ENCODE measurements around the gene CFAP46. TPM values are rescaled to one million over a fixed set of nuclear protein-coding genes. Genes with fewer than 3 reads are reported as not detected.

Gene CFAP46
- total and polyA plus RNA-seq, 2 donors (not counting 1 experiment from before 2014, with no cell fraction given) = 0.07 TPM; not detected in 1

DNA sequence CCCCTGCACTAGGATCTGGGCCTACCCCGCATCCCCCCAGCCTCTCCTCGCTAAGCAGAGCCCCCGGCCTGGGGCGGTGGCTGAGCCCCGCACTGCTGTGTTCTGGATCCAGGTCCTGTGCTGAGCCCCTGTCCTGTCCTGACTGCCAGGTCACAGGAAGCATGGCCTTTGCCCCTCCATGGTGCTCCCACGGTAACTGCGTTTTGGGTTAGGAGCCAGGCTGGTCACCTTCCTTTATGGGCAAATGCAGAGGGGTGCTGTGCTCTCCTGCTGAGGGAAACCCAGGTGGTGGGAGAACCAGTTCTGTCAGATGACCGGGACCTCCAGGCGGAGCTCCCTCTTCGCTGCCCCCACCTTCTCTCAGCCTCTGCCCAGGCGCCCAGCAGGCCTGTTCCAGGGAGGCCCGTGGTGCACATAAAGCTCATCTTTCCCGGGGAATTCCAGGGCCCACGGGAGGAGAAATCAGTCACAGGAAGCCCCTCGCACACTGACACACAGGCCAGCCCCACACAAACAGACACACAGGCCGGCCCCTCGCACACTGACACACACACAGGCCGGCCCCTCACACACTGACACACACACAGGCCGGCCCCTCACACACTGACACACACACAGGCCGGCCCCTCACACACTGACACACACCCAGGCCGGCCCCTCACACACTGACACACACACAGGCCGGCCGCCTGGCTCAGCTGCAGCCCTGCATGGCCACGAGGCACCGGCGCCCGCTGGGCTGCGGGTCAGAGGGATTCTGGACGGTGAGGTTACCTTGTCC lies 75.6 kb downstream of the CFAP46 start:
- Mint-ChIP-seq H3K4me1 (peaks cover 4% of the 10 kb centered on the region), H3K27ac (no peak overlapping the region), H3K9me3 (ENCODE audit: insufficient read depth) (peaks cover 2% of the 10 kb centered on the region), H3K4me3 (no peak overlapping the region), H3K27me3 (peaks cover 19% of the 10 kb centered on the region)
- Histone ChIP-seq H3K9me3 (ENCODE audit: control extremely low read depth in 1 of 3, control insufficient read depth in 2 of 3, insufficient read depth in 1 of 3, low read length in 2 of 3) (peaks cover 0 to 20% (median 0%) of the 10 kb centered on the region in 3 donors), H3K79me2 (ENCODE audit: control insufficient read depth, insufficient read depth, low read length) (no peaks in the 10 kb centered on the region), H3K4me1 (ENCODE audit: control insufficient read depth in 2 of 2, insufficient read depth in 2 of 2, low read length in 2 of 2) (no peaks in the 10 kb centered on the region), H3K4me3 (ENCODE audit: control extremely low read depth in 1 of 5, extremely low read depth in 1 of 5, insufficient read depth in 1 of 5, low read depth in 2 of 5, low read length in 4 of 5) (no peak overlapping the region), H3K4me2 (replicated peaks; ENCODE audit: low read depth, low read length, poor library complexity, severe bottlenecking) (no peak overlapping the region), H3K9ac (ENCODE audit: low read length) (no peak overlapping the region), H3K36me3 (replicated peaks in 1 of 2; ENCODE audit: control extremely low read depth in 1 of 2, control insufficient read depth in 1 of 2, extremely low read depth in 1 of 2, insufficient read depth in 2 of 2, low read length in 1 of 2) (no peaks in the 10 kb centered on the region), H3K27me3 (replicated peaks in 1 of 4; ENCODE audit: control extremely low read depth in 1 of 4, control insufficient read depth in 3 of 4, insufficient read depth in 4 of 4, low read length in 3 of 4) (peaks cover 0 to 12% (median 0%) of the 10 kb centered on the region in 4 experiments), H2AFZ (ENCODE audit: insufficient read depth, low read depth, low read length, poor library complexity, severe bottlenecking) (no peak overlapping the region), H3K27ac (ENCODE audit: low read length in 2 of 2) (no peak overlapping the region), H4K20me1 (ENCODE audit: control insufficient read depth, insufficient read depth, low read length, poor library complexity, severe bottlenecking) (no peaks in the 10 kb centered on the region)
- ATAC-seq (ENCODE audit: low read depth) (no peak), DNase-seq (no peak)
- POLR2A ChIA-PET = no interaction called here
- TF ChIP-seq, protein P1, sequence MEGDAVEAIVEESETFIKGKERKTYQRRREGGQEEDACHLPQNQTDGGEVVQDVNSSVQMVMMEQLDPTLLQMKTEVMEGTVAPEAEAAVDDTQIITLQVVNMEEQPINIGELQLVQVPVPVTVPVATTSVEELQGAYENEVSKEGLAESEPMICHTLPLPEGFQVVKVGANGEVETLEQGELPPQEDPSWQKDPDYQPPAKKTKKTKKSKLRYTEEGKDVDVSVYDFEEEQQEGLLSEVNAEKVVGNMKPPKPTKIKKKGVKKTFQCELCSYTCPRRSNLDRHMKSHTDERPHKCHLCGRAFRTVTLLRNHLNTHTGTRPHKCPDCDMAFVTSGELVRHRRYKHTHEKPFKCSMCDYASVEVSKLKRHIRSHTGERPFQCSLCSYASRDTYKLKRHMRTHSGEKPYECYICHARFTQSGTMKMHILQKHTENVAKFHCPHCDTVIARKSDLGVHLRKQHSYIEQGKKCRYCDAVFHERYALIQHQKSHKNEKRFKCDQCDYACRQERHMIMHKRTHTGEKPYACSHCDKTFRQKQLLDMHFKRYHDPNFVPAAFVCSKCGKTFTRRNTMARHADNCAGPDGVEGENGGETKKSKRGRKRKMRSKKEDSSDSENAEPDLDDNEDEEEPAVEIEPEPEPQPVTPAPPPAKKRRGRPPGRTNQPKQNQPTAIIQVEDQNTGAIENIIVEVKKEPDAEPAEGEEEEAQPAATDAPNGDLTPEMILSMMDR (IDR thresholded peaks at IDR 0.05) = no peak
- TF ChIP-seq EZH2 (IDR thresholded peaks at IDR 0.05; ENCODE audit: borderline replicate concordance, insufficient read depth, low read depth, low read length, poor library complexity, severe bottlenecking) = no peak
- 94% methylated on average over 28 of the region's 29 CpGs for WGBS (ENCODE audit: insufficient coverage)
- CTCF ChIA-PET = no interaction called here
- intact Hi-C loops (cut with micrococcal nuclease) = no loop called here

DNA sequence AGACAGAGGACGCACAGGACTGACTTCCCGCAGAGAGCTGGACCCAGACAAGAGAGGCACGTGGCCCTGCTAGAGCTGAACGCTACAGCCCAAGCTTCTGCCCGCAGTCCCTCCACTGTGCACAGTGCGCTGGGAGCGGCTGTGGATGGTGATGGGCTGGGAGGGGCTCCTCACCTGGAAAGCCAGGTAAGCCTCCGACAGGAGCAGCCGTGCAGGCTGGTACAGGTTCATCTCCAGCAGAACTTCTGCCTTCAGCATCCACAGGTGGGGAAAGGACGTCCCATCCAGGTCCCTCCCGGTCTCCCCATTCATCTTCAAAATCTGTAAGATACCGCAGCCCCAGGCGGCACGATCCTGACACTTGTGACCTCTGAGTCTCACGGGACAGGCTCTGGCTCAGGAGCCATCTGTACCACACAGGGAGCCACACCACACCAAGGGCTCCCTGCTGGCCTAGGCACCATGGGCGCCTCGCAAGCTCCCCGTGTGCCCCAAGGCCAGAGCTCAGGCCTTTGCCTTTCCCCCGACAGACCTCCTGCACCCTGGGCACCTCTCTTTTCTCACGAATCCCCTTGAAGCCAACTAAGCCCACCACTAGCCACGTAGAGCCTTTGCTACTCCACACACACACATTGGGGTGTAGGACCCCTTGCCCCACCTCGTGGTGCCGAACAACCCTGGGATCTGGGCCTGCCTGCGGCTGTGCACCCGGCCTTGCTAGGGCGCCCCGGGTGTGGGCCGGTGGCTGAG lies 76.3 kb downstream of the CFAP46 start:
- no peak overlapping the region for H3K27ac Mint-ChIP-seq
- no peaks in the 10 kb centered on the region for H4K20me1 ChIP-seq (ENCODE audit: control insufficient read depth, insufficient read depth, low read length, poor library complexity, severe bottlenecking)
- H3K36me3 ChIP-seq (replicated peaks in 1 of 2; ENCODE audit: control extremely low read depth in 1 of 2, control insufficient read depth in 1 of 2, extremely low read depth in 1 of 2, insufficient read depth in 2 of 2, low read length in 1 of 2) = no peaks in the 10 kb centered on the region
- H3K4me1 Mint-ChIP-seq = peaks cover 4% of the 10 kb centered on the region
- no peak overlapping the region for H3K4me3 ChIP-seq (ENCODE audit: control extremely low read depth in 1 of 5, extremely low read depth in 1 of 5, insufficient read depth in 1 of 5, low read depth in 2 of 5, low read length in 4 of 5)
- peaks cover 0 to 18% (median 0%) of the 10 kb centered on the region in 3 donors for H3K9me3 ChIP-seq (ENCODE audit: control extremely low read depth in 1 of 3, control insufficient read depth in 2 of 3, insufficient read depth in 1 of 3, low read length in 2 of 3)
- no peaks in the 10 kb centered on the region for H3K79me2 ChIP-seq (ENCODE audit: control insufficient read depth, insufficient read depth, low read length)
- H3K27me3 Mint-ChIP-seq = peaks cover 19% of the 10 kb centered on the region
- no peaks in the 10 kb centered on the region for H3K4me1 ChIP-seq (ENCODE audit: control insufficient read depth in 2 of 2, insufficient read depth in 2 of 2, low read length in 2 of 2)
- no peak for TF ChIP-seq EZH2 (IDR thresholded peaks at IDR 0.05; ENCODE audit: borderline replicate concordance, insufficient read depth, low read depth, low read length, poor library complexity, severe bottlenecking)
- TF ChIP-seq, protein P1 (IDR thresholded peaks at IDR 0.05) = no peak
- ATAC-seq (ENCODE audit: low read depth) (no peak), DNase-seq (no peak)
- H3K9me3 Mint-ChIP-seq (ENCODE audit: insufficient read depth) = peaks cover 2% of the 10 kb centered on the region
- peaks cover 0 to 12% (median 0%) of the 10 kb centered on the region in 4 experiments for H3K27me3 ChIP-seq (replicated peaks in 1 of 4; ENCODE audit: control extremely low read depth in 1 of 4, control insufficient read depth in 3 of 4, insufficient read depth in 4 of 4, low read length in 3 of 4)
- 94% methylated on average over 28 of the region's 28 CpGs for WGBS (ENCODE audit: insufficient coverage)
- no peak overlapping the region for H3K9ac ChIP-seq (ENCODE audit: low read length)
- no peak overlapping the region for H3K4me2 ChIP-seq (replicated peaks; ENCODE audit: low read depth, low read length, poor library complexity, severe bottlenecking)
- intact Hi-C loops (cut with micrococcal nuclease) = no loop called here
- no peak overlapping the region for H3K4me3 Mint-ChIP-seq
- H2AFZ ChIP-seq (ENCODE audit: insufficient read depth, low read depth, low read length, poor library complexity, severe bottlenecking) = no peak overlapping the region
- no peak overlapping the region for H3K27ac ChIP-seq (ENCODE audit: low read length in 2 of 2)
- CTCF ChIA-PET = no interaction called here
- POLR2A ChIA-PET = no interaction called here
